Erythroblast (primary cell): ENCODE measurements around the gene DPYSL4.

ENCODE experiments used
- GATA1 ChIP-seq: IDR thresholded peaks from 2 replicates; pipeline ENCODE4 v1.6.1; 2011; ENCODE audit warnings: low read depth, mild to moderate bottlenecking, control low read depth, low read length, moderate library complexity
- POLR2A ChIP-seq: IDR thresholded peaks from 2 replicates; pipeline ENCODE4 v1.6.1; 2011; ENCODE audit warnings: mild to moderate bottlenecking, low read length

DNA sequence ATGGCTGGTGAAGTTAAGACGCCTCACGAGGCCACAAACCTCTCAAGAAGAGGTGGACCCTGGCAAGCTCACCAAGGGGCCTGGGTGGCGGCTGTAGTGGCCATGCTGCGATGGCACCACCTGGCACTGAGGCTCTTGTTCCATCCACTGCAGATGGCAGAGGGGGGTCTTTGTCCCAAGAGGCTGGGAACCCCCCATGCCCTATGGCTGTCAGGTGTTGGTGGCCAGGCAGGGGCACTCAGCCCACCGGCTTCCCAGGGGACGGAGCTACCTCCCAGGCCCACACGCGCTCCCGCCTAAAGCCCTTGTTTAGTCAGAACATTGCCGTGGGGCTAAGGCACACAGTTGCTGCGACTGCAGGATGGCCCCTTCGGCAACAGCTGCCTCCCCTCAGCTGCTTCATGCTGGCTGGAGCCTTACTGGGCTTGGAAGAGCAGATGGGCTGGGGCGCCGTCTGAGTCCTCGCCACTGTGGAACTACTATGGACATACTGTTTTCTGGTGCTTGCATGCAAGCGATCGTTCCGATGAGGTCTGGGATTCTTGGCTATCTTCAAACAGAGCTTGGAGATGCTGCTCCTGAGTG lies 46.8 kb downstream of the DPYSL4 start:
- TF ChIP-seq POLR2A, result no peak
- TF ChIP-seq GATA1, result no peak
